AG04450 (cell line): ENCODE data around the gene PREX1. TPM values are rescaled to one million over a fixed set of nuclear protein-coding genes. Genes with fewer than 3 reads are reported as not detected.

ENCODE experiments used
- CTCF ChIA-PET: fragments of 300-600, 350-600 bp; formaldehyde crosslinking; extraction: SDS; loops from one replicate; lab custom pipeline; 2022; ENCODE audit warnings: antibody characterized with exemption, inconsistent platforms; lab: Charles Lee
- POLR2A ChIA-PET: fragments of 350-600 bp; formaldehyde crosslinking; extraction: SDS; loops from one replicate; lab custom pipeline; 2021; ENCODE audit warnings: antibody characterized with exemption, inconsistent platforms; lab: Yijun Ruan, JAX
- DNase-seq: peaks from one replicate; pipeline ENCODE4 v3.0.0-alpha.2; 2011; ENCODE audit warnings: low read depth, low spot score
- H3K27ac ChIP-seq: one replicate; pipeline ENCODE4 v1.5.1; 2012; ENCODE audit warnings: low read depth, low read length, control low read depth
- H3K27me3 ChIP-seq: one replicate; pipeline ENCODE4 v1.6.0; 2012; ENCODE audit warnings: low read length; ENCODE audit not compliant: control insufficient read depth, insufficient read depth
- H3K4me3 ChIP-seq: 2 replicates; pipeline ENCODE4 v1.5.1; 2011; ENCODE audit warnings: mild to moderate bottlenecking, low read depth, low read length, control low read depth
- H3K9me3 ChIP-seq: 2 replicates; pipeline ENCODE4 v1.5.1; 2012; ENCODE audit warnings: low read length; ENCODE audit not compliant: control insufficient read depth, insufficient read depth
- polyA plus RNA-seq: library from polyadenylated mRNA; depleted of rRNA; stranded (reverse); fragments of >200 nt; gene quantifications from 2 replicates; pipeline ENCODE4 v1.2.3, GENCODE V29; 2011
- TF ChIP-seq, protein P1 (sequence below): IDR thresholded peaks from 2 replicates; pipeline ENCODE4 v1.5.1; 2011; ENCODE audit warnings: low read depth, low read length, control low read depth, inconsistent platforms

The PREX1 gene
- polyA plus RNA-seq, 1 experiment, result 0.69 TPM

- ChIA-PET CTCF (no interaction called here), POLR2A (no interaction called here)
- peaks cover 23% of the 10 kb centered on the region for H3K27me3 ChIP-seq
- no peaks in the 10 kb centered on the region for H3K9me3 ChIP-seq
- TF ChIP-seq, protein P1, sequence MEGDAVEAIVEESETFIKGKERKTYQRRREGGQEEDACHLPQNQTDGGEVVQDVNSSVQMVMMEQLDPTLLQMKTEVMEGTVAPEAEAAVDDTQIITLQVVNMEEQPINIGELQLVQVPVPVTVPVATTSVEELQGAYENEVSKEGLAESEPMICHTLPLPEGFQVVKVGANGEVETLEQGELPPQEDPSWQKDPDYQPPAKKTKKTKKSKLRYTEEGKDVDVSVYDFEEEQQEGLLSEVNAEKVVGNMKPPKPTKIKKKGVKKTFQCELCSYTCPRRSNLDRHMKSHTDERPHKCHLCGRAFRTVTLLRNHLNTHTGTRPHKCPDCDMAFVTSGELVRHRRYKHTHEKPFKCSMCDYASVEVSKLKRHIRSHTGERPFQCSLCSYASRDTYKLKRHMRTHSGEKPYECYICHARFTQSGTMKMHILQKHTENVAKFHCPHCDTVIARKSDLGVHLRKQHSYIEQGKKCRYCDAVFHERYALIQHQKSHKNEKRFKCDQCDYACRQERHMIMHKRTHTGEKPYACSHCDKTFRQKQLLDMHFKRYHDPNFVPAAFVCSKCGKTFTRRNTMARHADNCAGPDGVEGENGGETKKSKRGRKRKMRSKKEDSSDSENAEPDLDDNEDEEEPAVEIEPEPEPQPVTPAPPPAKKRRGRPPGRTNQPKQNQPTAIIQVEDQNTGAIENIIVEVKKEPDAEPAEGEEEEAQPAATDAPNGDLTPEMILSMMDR, result no peak
- DNase-seq, result no peak
- no peak overlapping the region for H3K27ac ChIP-seq
- H3K4me3 ChIP-seq, result no peak overlapping the region
Observed at GRCh38 chr20:48825566-48825920, 2.3 kb downstream of the PREX1 start.

GRCh38 chr20:48824830-48825565 lies 2.8 kb downstream of the PREX1 start:
- ChIA-PET POLR2A (no interaction called here), CTCF (no interaction called here)
- DNase-seq, result no peak
- H3K4me3 ChIP-seq, result no peak overlapping the region
- H3K27ac ChIP-seq, result no peak overlapping the region
- H3K27me3 ChIP-seq, result peaks cover 24% of the 10 kb centered on the region
- TF ChIP-seq, protein P1, result no peak
- no peaks in the 10 kb centered on the region for H3K9me3 ChIP-seq

DNA sequence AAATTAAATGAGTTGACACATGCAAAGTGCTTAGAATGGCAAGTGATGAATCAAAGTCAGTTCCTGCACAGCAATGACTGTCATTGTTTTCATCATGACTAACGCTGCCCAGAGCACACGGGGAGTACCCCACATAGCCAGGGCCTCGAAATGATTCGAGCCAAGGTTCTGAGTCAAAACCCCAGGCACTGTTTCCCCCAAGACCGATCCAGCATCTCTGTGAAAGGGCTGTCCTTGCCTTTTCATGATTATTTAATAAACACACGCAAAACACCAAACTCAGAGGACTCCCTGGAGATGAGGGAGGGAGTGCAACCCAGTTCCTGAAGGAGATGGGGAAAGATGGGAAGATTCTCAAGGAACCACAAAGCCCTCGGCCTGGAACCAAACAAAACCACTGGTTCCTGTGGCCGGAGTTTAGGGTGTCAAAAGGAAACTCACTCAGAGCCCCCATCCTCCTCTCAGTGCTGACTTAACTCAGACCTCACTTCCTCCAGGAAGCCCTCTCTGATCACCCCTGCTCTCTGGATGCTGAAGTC lies 3.8 kb downstream of the PREX1 start:
- TF ChIP-seq, protein P1, result no peak
- H3K27me3 ChIP-seq, result peaks cover 34% of the 10 kb centered on the region
- DNase-seq, result no peak
- POLR2A ChIA-PET, result no interaction called here
- H3K27ac ChIP-seq, result no peak overlapping the region
- CTCF ChIA-PET, result no interaction called here
- no peak overlapping the region for H3K4me3 ChIP-seq
- H3K9me3 ChIP-seq, result no peaks in the 10 kb centered on the region; the same call in 1 of the 2 replicates

- Histone ChIP-seq H3K27me3 (peaks cover 33% of the 10 kb centered on the region), H3K9me3 (no peaks in the 10 kb centered on the region; the same call in 1 of the 2 replicates), H3K27ac (no peak overlapping the region), H3K4me3 (no peak overlapping the region)
- ChIA-PET CTCF (no interaction called here), POLR2A (no interaction called here)
- TF ChIP-seq, protein P1, result no peak
- DNase-seq, result no peak
Observed at GRCh38 chr20:48823476-48823875, 4.3 kb downstream of the PREX1 start.

- Histone ChIP-seq H3K9me3 (no peaks in the 10 kb centered on the region; the same call in 1 of the 2 replicates), H3K27me3 (peaks cover 31% of the 10 kb centered on the region), H3K27ac (no peak overlapping the region), H3K4me3 (no peak overlapping the region)
- TF ChIP-seq, protein P1, result no peak
- no peak for DNase-seq
- ChIA-PET CTCF (no interaction called here), POLR2A (no interaction called here)
Observed at GRCh38 chr20:48822879-48823385, 4.9 kb downstream of the PREX1 start.
